ENCODE measurements around the gene LTO1.

The LTO1 gene

DNA sequence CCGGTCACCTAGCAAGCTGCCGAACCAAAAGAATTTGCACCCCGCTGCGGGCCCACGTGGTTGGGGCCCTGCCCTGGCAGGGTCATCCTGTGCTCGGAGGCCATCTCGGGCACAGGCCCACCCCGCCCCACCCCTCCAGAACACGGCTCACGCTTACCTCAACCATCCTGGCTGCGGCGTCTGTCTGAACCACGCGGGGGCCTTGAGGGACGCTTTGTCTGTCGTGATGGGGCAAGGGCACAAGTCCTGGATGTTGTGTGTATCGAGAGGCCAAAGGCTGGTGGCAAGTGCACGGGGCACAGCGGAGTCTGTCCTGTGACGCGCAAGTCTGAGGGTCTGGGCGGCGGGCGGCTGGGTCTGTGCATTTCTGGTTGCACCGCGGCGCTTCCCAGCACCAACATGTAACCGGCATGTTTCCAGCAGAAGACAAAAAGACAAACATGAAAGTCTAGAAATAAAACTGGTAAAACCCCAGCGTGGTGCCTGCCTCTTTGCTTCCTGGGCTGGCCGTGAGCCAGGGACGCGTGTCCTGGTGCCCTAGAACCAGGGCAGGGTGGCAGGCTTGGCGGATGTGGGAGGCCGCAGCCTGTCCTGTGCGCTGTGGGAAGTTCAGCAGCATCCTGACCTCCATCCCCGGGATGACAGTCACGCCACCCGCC is 21.0 kb downstream of the LTO1 start:
- H3K4me3 ChIP-seq (ENCODE audit: low read depth, low read length), result no peak overlapping the region
- DNase-seq (ENCODE audit: low read depth), result no peak
- TF ChIP-seq CTCF (conservative IDR thresholded peaks at IDR 0.05; ENCODE audit: low read depth, low read length), result no peak

GRCh38 chr11:69653406-69653960 is 21.7 kb downstream of the LTO1 start:
- TF ChIP-seq CTCF (conservative IDR thresholded peaks at IDR 0.05; ENCODE audit: low read depth, low read length), result no peak
- DNase-seq (ENCODE audit: low read depth), result no peak
- no peak overlapping the region for H3K4me3 ChIP-seq (ENCODE audit: low read depth, low read length)

DNA sequence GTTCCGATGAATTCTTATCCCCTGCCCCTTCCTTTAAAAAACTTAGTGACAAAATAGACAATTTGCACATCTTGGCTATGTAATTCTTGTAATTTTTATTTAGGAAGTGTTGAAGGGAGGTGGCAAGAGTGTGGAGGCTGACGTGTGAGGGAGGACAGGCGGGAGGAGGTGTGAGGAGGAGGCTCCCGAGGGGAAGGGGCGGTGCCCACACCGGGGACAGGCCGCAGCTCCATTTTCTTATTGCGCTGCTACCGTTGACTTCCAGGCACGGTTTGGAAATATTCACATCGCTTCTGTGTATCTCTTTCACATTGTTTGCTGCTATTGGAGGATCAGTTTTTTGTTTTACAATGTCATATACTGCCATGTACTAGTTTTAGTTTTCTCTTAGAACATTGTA is 22.2 kb downstream of the LTO1 start:
- no peak overlapping the region for H3K4me3 ChIP-seq (ENCODE audit: low read depth, low read length)
- no peak for TF ChIP-seq CTCF (conservative IDR thresholded peaks at IDR 0.05; ENCODE audit: low read depth, low read length)
- no peak for DNase-seq (ENCODE audit: low read depth)

DNA sequence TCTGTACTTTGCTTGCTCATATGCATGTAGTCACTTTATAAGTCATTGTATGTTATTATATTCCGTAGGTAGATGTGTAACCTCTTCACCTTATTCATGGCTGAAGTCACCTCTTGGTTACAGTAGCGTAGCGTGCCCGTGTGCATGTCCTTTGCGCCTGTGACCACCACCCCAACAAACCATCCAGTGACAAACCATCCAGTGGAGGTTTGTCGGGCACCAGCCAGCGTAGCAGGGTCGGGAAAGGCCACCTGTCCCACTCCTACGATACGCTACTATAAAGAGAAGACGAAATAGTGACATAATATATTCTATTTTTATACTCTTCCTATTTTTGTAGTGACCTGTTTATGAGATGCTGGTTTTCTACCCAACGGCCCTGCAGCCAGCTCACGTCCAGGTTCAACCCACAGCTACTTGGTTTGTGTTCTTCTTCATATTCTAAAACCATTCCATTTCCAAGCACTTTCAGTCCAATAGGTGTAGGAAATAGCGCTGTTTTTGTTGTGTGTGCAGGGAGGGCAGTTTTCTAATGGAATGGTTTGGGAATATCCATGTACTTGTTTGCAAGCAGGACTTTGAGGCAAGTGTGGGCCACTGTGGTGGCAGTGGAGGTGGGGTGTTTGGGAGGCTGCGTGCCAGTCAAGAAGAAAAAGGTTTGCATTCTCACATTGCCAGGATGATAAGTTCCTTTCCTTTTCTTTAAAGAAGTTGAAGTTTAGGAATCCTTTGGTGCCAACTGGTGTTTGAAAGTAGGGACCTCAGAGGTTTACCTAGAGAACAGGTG is 23.1 kb downstream of the LTO1 start:
- DNase-seq (ENCODE audit: low read depth), result no peak
- no peak for TF ChIP-seq CTCF (conservative IDR thresholded peaks at IDR 0.05; ENCODE audit: low read depth, low read length)
- H3K4me3 ChIP-seq (ENCODE audit: low read depth, low read length), result no peak overlapping the region

- no peak for DNase-seq (ENCODE audit: low read depth)
- H3K4me3 ChIP-seq (ENCODE audit: low read depth, low read length), result no peak overlapping the region
- no peak for TF ChIP-seq CTCF (conservative IDR thresholded peaks at IDR 0.05; ENCODE audit: low read depth, low read length)
Observed at GRCh38 chr11:69650832-69651344, 24.3 kb downstream of the LTO1 start.

DNA sequence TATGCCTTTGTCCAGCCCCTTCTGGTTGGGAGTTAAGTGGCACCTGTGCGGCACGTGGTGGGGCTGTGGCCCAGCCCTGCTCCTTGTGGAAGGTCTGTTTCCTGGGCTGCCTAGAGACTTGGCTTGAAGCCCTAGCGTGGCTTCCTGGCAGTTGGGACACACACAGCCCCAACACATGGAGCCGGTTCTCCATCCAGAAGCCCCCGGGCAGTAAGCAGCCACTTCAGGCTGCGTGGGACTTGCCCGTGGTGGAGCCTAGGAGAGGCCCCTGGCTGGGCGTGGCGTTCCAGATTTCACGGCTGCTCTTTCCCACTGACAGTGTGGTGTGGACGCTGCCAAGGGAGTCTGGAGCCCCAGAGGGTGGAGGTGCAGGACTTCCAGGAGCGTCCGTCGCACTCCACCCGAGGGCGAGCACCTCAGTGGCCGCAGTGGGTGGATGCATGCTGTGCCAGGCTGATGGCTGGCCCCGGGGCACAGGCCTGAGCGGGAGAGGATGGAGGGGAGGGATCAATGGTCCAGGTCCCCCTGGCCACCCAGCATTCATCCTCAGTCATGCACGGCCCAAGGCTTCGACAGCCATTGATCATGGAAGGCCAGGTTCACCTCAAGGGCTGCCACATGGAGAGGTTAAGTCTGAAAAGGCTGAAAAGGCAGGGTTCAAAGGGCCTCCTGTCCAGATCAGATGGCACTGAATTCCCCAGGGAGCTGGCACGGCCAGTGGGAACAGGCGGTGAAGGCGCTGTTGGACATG is 24.9 kb downstream of the LTO1 start:
- no peak overlapping the region for H3K4me3 ChIP-seq (ENCODE audit: low read depth, low read length)
- no peak for DNase-seq (ENCODE audit: low read depth)
- TF ChIP-seq CTCF (conservative IDR thresholded peaks at IDR 0.05; ENCODE audit: low read depth, low read length), result no peak
